ENCODE measurements around the gene NKIRAS2. TPM values are rescaled to one million over a fixed set of nuclear protein-coding genes. Genes with fewer than 3 reads are reported as not detected.

NKIRAS2 gene
- total and polyA plus RNA-seq, 2 of the 13 experiments (the other 11 are each of a cell fraction or from before 2014, with no cell fraction given), result 27.9 to 42.0 TPM

DNA sequence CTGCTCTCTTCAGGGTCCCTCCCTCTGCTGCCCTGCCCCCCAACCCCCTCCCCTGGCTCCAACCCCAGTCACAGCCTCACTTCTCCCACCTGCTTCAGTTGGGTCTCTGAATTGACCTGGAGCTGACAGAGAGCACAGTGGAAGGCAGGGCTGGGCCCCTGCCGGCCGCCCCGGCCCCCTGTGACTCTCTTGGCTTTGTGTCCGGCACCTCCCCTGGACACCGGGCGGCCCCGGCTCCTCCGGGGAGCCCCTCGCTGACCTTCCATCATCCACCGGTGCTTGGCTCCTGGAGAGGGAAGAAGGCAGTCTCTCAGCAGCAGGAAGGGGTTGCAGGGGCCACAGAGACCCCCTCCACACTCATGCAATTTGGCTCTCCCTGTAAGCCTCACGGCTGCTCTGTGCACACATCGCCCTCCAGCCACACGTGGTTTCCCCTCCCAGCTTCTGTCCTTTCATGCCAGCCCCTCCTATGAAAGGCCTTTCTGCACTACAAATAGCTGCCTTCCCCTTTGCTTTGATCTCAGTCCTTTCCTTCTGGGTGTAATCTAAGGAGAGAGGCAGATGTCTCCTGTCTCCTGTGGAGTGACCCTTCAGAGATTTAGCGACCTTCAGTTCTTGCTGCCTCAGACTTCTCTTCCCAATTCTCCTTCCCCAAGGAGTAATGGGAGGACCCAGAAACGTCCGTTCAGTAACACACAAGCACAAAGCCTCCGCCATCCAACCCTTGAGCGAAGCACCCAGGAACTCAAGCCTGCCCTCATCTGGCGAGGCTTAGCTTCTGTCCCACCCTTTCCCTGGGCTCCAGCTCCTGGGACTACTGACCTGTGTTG lies 8.3 kb downstream of the NKIRAS2 start (continued):
- TF ChIP-seq, protein P1, sequence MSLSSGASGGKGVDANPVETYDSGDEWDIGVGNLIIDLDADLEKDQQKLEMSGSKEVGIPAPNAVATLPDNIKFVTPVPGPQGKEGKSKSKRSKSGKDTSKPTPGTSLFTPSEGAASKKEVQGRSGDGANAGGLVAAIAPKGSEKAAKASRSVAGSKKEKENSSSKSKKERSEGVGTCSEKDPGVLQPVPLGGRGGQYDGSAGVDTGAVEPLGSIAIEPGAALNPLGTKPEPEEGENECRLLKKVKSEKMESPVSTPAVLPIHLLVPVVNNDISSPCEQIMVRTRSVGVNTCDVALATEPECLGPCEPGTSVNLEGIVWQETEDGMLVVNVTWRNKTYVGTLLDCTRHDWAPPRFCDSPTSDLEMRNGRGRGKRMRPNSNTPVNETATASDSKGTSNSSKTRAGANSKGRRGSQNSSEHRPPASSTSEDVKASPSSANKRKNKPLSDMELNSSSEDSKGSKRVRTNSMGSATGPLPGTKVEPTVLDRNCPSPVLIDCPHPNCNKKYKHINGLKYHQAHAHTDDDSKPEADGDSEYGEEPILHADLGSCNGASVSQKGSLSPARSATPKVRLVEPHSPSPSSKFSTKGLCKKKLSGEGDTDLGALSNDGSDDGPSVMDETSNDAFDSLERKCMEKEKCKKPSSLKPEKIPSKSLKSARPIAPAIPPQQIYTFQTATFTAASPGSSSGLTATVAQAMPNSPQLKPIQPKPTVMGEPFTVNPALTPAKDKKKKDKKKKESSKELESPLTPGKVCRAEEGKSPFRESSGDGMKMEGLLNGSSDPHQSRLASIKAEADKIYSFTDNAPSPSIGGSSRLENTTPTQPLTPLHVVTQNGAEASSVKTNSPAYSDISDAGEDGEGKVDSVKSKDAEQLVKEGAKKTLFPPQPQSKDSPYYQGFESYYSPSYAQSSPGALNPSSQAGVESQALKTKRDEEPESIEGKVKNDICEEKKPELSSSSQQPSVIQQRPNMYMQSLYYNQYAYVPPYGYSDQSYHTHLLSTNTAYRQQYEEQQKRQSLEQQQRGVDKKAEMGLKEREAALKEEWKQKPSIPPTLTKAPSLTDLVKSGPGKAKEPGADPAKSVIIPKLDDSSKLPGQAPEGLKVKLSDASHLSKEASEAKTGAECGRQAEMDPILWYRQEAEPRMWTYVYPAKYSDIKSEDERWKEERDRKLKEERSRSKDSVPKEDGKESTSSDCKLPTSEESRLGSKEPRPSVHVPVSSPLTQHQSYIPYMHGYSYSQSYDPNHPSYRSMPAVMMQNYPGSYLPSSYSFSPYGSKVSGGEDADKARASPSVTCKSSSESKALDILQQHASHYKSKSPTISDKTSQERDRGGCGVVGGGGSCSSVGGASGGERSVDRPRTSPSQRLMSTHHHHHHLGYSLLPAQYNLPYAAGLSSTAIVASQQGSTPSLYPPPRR (CRISPR knock-in tag; IDR thresholded peaks at IDR 0.05; ENCODE audit: borderline replicate concordance), result no peak
- TF ChIP-seq, protein P2, sequence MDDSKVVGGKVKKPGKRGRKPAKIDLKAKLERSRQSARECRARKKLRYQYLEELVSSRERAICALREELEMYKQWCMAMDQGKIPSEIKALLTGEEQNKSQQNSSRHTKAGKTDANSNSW (CRISPR knock-in tag; IDR thresholded peaks at IDR 0.05; ENCODE audit: borderline replicate concordance), result no peak
- TF ChIP-seq ZNF598 (CRISPR knock-in tag; IDR thresholded peaks at IDR 0.05; ENCODE audit: borderline replicate concordance), result no peak
- no peak for TF ChIP-seq ZNF446 (CRISPR knock-in tag; IDR thresholded peaks at IDR 0.05)
- TF ChIP-seq ZBTB7A (CRISPR knock-in tag; IDR thresholded peaks at IDR 0.05), result no peak
- TF ChIP-seq, protein P3, sequence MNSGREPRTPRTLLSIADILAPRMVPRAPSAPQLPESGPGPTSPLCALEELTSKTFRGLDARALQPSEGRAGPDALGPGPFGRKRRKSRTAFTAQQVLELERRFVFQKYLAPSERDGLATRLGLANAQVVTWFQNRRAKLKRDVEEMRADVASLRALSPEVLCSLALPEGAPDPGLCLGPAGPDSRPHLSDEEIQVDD (CRISPR knock-in tag; IDR thresholded peaks at IDR 0.05; ENCODE audit: borderline replicate concordance), result 0 out of 2 replicates have a peak, but pooled peaks have one; percentile 49
- no peak for TF ChIP-seq CBX1 (IDR thresholded peaks at IDR 0.05; ENCODE audit: low read depth)
- no peak; the same call in 1 of the 2 replicates for TF ChIP-seq ZNF501 (CRISPR knock-in tag; IDR thresholded peaks at IDR 0.05)
- no peak for TF ChIP-seq KMT2A (CRISPR knock-in tag; IDR thresholded peaks at IDR 0.05)
- no peak for TF ChIP-seq RBFOX2 (IDR thresholded peaks at IDR 0.05; ENCODE audit: low read depth, low read length)
- TF ChIP-seq ZNF567 (CRISPR knock-in tag; IDR thresholded peaks at IDR 0.05; ENCODE audit: borderline replicate concordance), result 0 out of 2 replicates have a peak, but pooled peaks have one; percentile 44
- no peak for TF ChIP-seq ZNF468 (CRISPR knock-in tag; IDR thresholded peaks at IDR 0.05)
- peak; percentile 56 for TF ChIP-seq RAD21 (CRISPR knock-in tag; IDR thresholded peaks at IDR 0.05)
- no peak for TF ChIP-seq ZNF33A (CRISPR knock-in tag; IDR thresholded peaks at IDR 0.05; ENCODE audit: borderline replicate concordance)
- TF ChIP-seq, protein P4, sequence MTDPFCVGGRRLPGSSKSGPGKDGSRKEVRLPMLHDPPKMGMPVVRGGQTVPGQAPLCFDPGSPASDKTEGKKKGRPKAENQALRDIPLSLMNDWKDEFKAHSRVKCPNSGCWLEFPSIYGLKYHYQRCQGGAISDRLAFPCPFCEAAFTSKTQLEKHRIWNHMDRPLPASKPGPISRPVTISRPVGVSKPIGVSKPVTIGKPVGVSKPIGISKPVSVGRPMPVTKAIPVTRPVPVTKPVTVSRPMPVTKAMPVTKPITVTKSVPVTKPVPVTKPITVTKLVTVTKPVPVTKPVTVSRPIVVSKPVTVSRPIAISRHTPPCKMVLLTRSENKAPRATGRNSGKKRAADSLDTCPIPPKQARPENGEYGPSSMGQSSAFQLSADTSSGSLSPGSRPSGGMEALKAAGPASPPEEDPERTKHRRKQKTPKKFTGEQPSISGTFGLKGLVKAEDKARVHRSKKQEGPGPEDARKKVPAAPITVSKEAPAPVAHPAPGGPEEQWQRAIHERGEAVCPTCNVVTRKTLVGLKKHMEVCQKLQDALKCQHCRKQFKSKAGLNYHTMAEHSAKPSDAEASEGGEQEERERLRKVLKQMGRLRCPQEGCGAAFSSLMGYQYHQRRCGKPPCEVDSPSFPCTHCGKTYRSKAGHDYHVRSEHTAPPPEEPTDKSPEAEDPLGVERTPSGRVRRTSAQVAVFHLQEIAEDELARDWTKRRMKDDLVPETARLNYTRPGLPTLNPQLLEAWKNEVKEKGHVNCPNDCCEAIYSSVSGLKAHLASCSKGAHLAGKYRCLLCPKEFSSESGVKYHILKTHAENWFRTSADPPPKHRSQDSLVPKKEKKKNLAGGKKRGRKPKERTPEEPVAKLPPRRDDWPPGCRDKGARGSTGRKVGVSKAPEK (CRISPR knock-in tag; IDR thresholded peaks at IDR 0.05; ENCODE audit: borderline replicate concordance), result no peak
- TF ChIP-seq, protein P5, sequence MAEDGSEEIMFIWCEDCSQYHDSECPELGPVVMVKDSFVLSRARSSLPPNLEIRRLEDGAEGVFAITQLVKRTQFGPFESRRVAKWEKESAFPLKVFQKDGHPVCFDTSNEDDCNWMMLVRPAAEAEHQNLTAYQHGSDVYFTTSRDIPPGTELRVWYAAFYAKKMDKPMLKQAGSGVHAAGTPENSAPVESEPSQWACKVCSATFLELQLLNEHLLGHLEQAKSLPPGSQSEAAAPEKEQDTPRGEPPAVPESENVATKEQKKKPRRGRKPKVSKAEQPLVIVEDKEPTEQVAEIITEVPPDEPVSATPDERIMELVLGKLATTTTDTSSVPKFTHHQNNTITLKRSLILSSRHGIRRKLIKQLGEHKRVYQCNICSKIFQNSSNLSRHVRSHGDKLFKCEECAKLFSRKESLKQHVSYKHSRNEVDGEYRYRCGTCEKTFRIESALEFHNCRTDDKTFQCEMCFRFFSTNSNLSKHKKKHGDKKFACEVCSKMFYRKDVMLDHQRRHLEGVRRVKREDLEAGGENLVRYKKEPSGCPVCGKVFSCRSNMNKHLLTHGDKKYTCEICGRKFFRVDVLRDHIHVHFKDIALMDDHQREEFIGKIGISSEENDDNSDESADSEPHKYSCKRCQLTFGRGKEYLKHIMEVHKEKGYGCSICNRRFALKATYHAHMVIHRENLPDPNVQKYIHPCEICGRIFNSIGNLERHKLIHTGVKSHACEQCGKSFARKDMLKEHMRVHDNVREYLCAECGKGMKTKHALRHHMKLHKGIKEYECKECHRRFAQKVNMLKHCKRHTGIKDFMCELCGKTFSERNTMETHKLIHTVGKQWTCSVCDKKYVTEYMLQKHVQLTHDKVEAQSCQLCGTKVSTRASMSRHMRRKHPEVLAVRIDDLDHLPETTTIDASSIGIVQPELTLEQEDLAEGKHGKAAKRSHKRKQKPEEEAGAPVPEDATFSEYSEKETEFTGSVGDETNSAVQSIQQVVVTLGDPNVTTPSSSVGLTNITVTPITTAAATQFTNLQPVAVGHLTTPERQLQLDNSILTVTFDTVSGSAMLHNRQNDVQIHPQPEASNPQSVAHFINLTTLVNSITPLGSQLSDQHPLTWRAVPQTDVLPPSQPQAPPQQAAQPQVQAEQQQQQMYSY (CRISPR knock-in tag; IDR thresholded peaks at IDR 0.05), result no peak

Measured in HepG2 (cell line).